GM12874 (cell line): Measurements from ENCODE around the gene HDHD3.

Experiments used
- CTCF ChIP-seq: IDR thresholded peaks from 2 replicates; pipeline ENCODE4 v1.5.1; 2011; ENCODE audit warnings: low read depth, mild to moderate bottlenecking, control low read depth, low read length, moderate library complexity; ENCODE audit not compliant: insufficient read depth

Gene HDHD3

DNA sequence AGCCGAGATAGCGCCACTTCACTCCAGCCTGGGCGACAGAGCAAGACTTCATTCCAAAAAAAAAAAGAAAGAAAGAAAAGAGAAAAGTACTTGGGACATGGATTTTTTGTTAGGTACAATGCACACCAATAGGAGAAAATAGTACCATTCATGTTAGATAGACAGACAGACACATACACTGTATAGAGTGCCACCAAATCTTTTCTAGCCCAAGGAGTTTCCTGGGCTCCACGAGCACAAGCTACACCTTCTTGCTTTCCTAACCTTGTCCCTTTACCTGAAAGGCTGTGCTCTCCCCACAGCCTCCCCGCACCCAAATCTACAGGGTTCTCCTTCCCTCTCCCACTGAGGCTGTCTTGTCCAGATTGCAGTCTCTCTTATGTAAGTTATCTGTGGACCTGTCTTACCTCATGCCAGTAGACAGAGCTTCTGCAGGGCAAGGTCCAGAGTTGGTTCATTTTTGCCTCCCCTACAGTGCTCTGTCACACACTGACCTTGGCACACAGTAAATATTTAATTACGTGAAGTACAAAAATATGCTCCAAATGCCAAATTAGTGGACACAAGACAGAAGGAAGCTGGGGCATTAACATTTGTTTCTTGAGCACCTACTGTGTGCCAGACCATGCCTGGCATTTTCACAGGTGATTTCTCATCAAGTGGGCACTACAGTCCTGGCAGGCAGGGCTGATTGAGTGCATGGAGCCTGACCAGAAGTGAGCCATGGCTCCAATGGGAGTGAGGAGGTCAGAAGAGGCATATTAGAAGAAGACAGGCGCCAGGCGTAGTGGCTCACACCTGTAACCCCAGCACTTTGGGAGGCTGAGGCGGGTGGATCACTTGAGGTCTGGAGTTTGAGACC, 18.4 kb upstream of the HDHD3 start:
- no peak for TF ChIP-seq CTCF

- TF ChIP-seq CTCF, result no peak
These were observed 16.5 kb upstream of the HDHD3 start for GRCh38 chr9:113393281-113393680.

DNA sequence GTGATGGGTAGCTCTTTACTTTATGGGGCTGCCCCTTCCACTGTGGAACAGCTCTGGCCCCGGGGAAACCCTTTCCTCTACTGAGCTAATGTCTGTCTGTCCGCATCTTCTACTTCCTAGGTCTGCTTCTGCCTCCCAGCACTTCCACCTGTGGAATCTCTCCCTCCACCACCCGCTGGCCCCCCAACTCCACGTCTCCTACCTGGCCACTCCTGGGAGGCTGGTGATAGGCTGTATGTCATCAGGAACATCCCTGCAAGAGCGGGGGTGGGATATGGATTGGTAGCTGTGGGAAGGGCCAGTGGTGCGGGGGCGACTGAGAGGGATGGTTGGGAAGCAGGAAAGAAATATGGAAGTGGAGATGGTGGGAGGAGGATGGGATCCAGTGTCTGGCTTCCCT, 15.1 kb upstream of the HDHD3 start:
- no peak for TF ChIP-seq CTCF

DNA sequence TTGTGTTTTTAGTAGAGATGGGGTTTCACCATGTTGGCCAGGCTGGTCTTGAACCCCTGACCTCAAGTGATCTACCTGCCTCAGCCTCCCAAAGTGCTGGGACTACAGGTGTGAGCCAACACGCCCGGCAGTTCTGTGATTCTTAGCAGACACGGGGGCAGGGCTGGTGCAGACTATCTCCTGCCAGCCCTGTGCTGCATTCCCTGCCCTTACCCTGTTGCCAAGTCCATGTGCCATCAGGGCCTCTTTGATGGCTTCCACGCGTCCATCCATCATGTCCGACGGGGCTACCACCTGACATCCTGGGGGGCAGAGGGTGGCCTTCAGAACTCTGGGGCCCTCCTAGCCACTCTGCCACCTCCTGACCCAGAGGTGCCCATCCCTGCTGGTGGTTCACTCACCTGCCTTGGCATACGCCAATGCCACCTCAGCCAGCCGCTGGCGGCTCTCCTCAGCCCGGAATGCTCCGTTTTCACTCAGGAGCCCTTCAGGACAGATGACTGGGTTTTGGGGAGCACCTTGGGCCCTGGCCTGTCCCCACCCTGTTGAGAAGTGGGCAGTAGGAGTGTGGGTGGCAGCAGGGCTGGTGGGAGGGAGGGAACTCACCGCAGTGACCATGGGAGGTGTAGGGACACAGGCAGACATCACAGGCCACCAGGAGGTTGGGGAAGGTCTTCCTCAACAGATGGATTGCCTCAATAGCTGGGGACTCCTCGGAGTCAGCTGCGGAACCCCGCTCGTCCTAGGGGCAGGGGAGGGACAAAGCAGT, 13.6 kb upstream of the HDHD3 start:
- no peak for TF ChIP-seq CTCF

GRCh38 chr9:113389451-113389850, 12.7 kb upstream of the HDHD3 start:
- no peak for TF ChIP-seq CTCF

DNA sequence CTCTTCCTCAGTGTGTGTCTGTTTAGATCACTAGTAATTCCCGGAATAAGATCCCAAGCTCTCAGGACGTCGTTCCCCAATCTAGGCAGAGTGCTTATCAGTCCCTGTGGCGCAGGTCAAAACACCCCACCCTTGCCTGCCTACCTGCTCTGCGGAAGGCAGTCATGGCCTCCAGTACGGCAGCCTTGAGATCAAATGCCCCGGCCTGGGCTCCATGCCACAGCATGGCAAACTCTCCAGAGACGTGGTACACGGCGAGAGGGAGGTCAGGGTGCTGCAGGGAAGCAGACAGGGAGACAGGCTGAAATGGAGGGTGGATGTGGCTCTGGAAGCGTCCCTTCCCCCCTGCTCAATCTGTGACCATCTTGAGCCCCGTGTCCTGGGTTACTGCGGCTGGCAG, 12.0 kb upstream of the HDHD3 start:
- no peak for TF ChIP-seq CTCF

DNA sequence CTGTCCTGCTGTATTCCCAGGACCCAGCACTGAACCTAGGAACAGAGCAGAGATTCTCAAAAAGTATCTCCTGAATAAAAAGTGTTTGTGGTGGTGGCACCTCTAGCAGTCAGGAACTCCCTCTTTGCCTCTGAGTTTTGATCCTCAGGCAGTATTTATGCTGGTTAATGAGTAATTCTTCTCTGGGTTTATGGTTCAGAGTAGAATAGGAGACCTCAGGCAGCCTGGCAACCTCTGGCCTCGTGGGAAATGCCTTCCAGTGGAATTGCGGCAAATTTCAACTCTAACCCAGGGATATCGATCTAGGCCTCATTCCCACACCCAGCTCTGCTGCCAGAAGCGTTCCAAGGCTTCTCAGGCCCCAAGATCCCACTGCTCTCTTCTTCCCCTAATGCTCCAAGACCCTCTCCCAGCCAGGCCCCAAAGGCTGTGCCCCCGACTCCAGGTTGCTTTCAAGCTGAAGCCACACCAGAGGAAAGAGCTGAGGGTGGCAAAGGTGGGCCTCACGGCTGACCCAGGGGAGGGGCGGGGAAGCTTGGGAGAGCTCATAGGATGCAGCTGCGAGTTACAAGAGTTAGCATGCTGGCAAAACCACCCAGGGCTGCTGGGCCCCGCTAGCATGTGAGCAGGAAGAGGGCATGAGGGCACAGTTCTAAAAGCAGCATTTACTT, 10.9 kb upstream of the HDHD3 start:
- no peak for TF ChIP-seq CTCF
